KMS-11 (cell line): ENCODE results near the gene UTP14A.
"Not testable (repeated sequence)": the region's sequence is repeated elsewhere in the genome, so short reads cannot be mapped to it uniquely, and the experiment has no call there.

Source experiments
- H2AFZ ChIP-seq: fragments of 200-600 bp; sonication (generic); 2 replicates; pipeline ENCODE4 v1.6.1; 2016; ENCODE audit warnings: antibody characterized with exemption, mixed run types, low read depth
- H3K27ac ChIP-seq: fragments of 200-600 bp; sonication (generic); 2 replicates; pipeline ENCODE4 v1.6.1; 2016; ENCODE audit warnings: mild to moderate bottlenecking, mixed run types
- H3K27me3 ChIP-seq: fragments of 200-600 bp; sonication (generic); 2 replicates; pipeline ENCODE4 v1.6.1; 2017; ENCODE audit warnings: mild to moderate bottlenecking, low read depth, mixed run types, moderate library complexity; ENCODE audit not compliant: insufficient read depth
- H3K36me3 ChIP-seq: fragments of 200-600 bp; sonication (generic); 2 replicates; pipeline ENCODE4 v1.6.1; 2017; ENCODE audit warnings: mild to moderate bottlenecking, mixed run types; ENCODE audit not compliant: insufficient read depth
- H3K4me1 ChIP-seq: fragments of 200-600 bp; sonication (generic); 2 replicates; pipeline ENCODE4 v1.6.1; 2016; ENCODE audit warnings: mild to moderate bottlenecking, low read depth, mixed run types; ENCODE audit not compliant: poor library complexity, severe bottlenecking
- H3K4me2 ChIP-seq: fragments of 200-600 bp; sonication (generic); 2 replicates; pipeline ENCODE4 v1.7.0; 2016; ENCODE audit warnings: mild to moderate bottlenecking, mixed run types
- H3K4me3 ChIP-seq: fragments of 200-600 bp; sonication (generic); IDR thresholded peaks from 2 replicates; pipeline ENCODE4 v1.6.1; 2017; ENCODE audit warnings: low read depth, low read length, mixed read lengths; ENCODE audit not compliant: insufficient read depth
- H3K79me2 ChIP-seq: fragments of 200-600 bp; sonication (generic); 2 replicates; pipeline ENCODE4 v1.6.1; 2016; ENCODE audit warnings: low read depth, mixed run types; ENCODE audit not compliant: insufficient read depth
- H3K9ac ChIP-seq: fragments of 200-600 bp; sonication (generic); 2 replicates; pipeline ENCODE4 v1.6.1; 2016; ENCODE audit warnings: mild to moderate bottlenecking, mixed run types
- H4K20me1 ChIP-seq: fragments of 200-600 bp; sonication (generic); 2 replicates; pipeline ENCODE4 v1.6.1; 2016; ENCODE audit warnings: mild to moderate bottlenecking, mixed run types; ENCODE audit not compliant: insufficient read depth
- CTCF ChIP-seq: fragments of 200-600 bp; sonication (generic); conservative IDR thresholded peaks from 2 replicates; pipeline ENCODE4 v1.6.1; 2017; ENCODE audit warnings: low read depth, mild to moderate bottlenecking, antibody characterized with exemption, low read length, moderate library complexity, mixed read lengths

The UTP14A gene

GRCh38 chrX:129905787-129906580 is at the start of gene UTP14A:
UTP14A (plus strand) TSS chrX:129906164; CDS start chrX:129906211, 47 bp downstream.
- Histone ChIP-seq H2AFZ (peak within 1 kb of the TSS; percentile 70), H3K27me3 (no peaks in the 10 kb centered on the region), H3K36me3 (0 out of 2 replicates have a peak, but pooled peaks cover 8% of the 10 kb centered on the region), H3K4me2 (peak within 1 kb of the TSS; percentile 86), H3K4me1 (peaks cover 6% of the 10 kb centered on the region), H3K9ac (peak within 1 kb of the TSS; percentile 81; the same call in 1 of the 2 replicates), H4K20me1 (no peaks in the 10 kb centered on the region), H3K4me3 (no peak within 1 kb of the TSS), H3K27ac (peak within 1 kb of the TSS; percentile 61), H3K79me2 (peaks cover 16% of the 10 kb centered on the region)
- TF ChIP-seq CTCF: no peak

- H2AFZ ChIP-seq, H4K20me1 ChIP-seq, H3K4me1 ChIP-seq, H3K4me3 ChIP-seq, H3K27ac ChIP-seq, H3K36me3 ChIP-seq, H3K4me2 ChIP-seq, H3K27me3 ChIP-seq, H3K9ac ChIP-seq, H3K79me2 ChIP-seq: not testable (repeated sequence)
Observed at GRCh38 chrX:129859134-129859533, 46.8 kb upstream of the UTP14A start.

- not testable (repeated sequence) for H3K36me3 ChIP-seq, H3K4me1 ChIP-seq, H2AFZ ChIP-seq, H3K4me3 ChIP-seq, H3K4me2 ChIP-seq, H3K9ac ChIP-seq, H3K79me2 ChIP-seq, H3K27ac ChIP-seq, H4K20me1 ChIP-seq, H3K27me3 ChIP-seq
Observed at GRCh38 chrX:129866321-129866720, 39.6 kb upstream of the UTP14A start.

GRCh38 chrX:129872524-129872923 is 33.4 kb upstream of the UTP14A start:
- no peak for TF ChIP-seq CTCF

GRCh38 chrX:129875669-129876068 is 30.3 kb upstream of the UTP14A start:
- no peak overlapping the region for H3K27ac ChIP-seq
- no peak overlapping the region for H3K9ac ChIP-seq
- no peak for TF ChIP-seq CTCF

More at GRCh38 chrX:129872524-129872923, 33.4 kb upstream of the UTP14A start:
- Histone ChIP-seq H4K20me1 (no peaks in the 10 kb centered on the region), H3K27me3 (no peaks in the 10 kb centered on the region), H3K4me3 (no peak overlapping the region), H3K27ac (no peak overlapping the region), H3K4me1 (no peaks in the 10 kb centered on the region), H3K36me3 (no peaks in the 10 kb centered on the region), H2AFZ (no peak overlapping the region), H3K4me2 (no peak overlapping the region), H3K79me2 (no peaks in the 10 kb centered on the region), H3K9ac (no peak overlapping the region)

More at GRCh38 chrX:129875669-129876068, 30.3 kb upstream of the UTP14A start:
- no peaks in the 10 kb centered on the region for H3K4me1 ChIP-seq
- no peaks in the 10 kb centered on the region for H3K79me2 ChIP-seq
- no peaks in the 10 kb centered on the region for H4K20me1 ChIP-seq
- no peak overlapping the region for H3K4me2 ChIP-seq
- no peak overlapping the region for H2AFZ ChIP-seq
- no peak overlapping the region for H3K4me3 ChIP-seq
- no peaks in the 10 kb centered on the region for H3K27me3 ChIP-seq
- no peaks in the 10 kb centered on the region for H3K36me3 ChIP-seq
